NCI-H2081 (cell line): ENCODE data around the gene RAB22A.
A peak's percentile ranks its signal among the peaks of the same experiment; 100 is the strongest.
"Not testable (repeated sequence)": the region's sequence is repeated elsewhere in the genome, so short reads cannot be mapped to it uniquely, and the experiment has no call there.

Experiments used
- DNase-seq, 2 experiments: peaks; one replicate each; lab custom pipeline; 2025; lab: John Stamatoyannopoulos, UW

Gene RAB22A

DNA sequence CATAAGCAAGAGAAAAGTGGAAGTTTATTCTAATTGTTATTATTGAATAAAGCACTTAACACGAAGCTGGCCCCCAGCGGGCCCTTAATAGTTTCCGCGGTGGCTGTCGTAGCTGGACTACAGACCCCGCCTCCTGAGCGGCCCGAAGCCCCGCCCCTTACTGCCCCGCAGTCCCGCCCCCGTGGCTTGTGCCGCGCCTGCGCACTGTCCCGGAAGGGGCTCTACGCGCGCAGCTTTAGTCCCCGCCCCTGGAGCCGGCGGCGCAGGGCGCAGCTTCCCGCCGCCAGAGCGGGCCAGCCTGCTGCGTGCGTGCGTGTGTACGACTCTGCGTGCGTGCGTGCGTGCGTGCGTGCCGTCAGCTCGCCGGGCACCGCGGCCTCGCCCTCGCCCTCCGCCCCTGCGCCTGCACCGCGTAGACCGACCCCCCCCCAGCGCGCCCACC lies 79.4 kb downstream of the RAB22A start, which contains the start of gene VAPB:
Gene VAPB, plus strand, starts transcription at position 348 of the 442 bp plus-strand sequence. CDS start 231 bp downstream, outside the sequence.
- peak; percentile 92 to 94 for DNase-seq

DNA sequence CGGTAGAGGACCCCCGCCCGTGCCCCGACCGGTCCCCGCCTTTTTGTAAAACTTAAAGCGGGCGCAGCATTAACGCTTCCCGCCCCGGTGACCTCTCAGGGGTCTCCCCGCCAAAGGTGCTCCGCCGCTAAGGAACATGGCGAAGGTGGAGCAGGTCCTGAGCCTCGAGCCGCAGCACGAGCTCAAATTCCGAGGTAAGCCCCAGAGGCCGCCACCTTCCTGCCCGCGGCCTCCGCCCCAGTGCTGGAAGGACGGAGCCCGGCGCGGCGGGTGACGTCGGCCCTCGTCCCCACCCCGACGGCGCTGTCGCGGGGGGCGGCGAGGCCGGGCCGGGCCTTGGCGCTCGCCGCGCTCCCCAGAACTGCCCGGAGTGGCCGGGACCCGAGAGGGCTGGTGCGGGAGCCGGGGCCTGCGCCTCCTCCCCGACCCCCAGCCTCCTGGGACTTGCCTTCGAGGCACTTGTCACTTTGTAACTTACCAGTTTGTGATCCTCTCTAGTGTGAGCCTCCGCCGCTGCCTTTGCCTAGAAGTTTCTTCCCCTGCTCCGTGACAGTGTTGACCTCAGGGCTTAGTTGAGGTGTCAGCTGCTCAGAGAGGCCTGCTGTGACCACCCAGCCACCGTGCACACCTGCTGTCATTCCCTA lies 79.9 kb downstream of the RAB22A start:
- DNase-seq = peak; percentile 25 to 39

- no peak for DNase-seq
These were observed 80.6 kb downstream of the RAB22A start for GRCh38 chr20:58389968-58390658.

DNA sequence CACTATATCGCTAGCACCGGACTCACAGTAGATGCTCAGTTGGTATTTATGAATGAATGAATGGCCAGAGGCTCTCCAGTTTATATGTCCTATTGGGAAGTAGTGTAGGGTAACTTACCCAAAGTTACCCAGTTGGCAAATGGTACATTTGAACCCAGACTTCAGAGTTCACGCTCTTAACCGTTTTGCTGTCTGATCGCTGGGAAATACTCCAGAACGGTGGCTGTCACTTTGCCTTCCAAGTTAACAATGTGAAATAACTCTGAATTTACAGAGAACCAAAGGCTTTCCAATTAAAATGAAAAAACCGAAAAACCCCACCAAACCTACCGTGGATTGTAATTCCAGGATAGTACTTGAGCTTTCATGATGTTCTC lies 81.1 kb downstream of the RAB22A start:
- no peak for DNase-seq

DNA sequence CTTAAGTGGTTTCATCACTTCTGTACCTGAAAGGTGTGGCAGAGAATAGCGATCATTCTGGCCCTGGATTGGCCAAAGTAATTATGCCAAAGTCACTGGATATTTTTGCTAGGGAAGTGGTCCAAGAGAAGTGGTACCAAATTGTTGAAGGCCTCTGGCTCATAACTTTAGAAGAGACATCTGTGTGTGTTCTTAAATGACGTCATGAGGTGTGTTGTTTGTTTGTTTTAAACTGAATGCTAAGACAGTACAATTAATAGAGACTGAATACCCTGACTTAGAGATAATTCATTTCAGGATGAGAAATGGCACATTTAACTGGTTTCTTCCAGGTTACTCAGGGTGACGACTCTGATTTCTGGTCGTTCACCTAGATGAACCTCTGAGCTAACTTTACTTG lies 82.8 kb downstream of the RAB22A start:
- no peak for DNase-seq

DNA sequence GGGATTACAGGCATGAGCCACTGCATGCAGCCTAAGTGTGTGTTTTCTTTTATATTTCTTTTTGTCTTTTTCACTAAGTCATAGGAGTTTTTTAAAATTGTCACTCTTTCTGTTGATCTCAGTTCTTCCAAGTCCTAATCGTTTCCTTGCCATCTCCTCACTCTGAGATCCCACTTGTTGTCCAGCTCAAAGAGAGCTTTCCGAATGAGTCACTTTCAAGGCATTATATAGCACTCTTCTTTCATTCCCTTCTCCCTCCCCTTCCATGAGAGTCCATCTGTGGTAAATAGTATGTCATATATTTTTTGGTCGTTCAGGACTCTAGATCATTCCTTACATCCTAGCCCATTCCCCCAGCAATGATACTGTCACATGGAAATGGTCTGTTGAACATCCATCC lies 83.8 kb downstream of the RAB22A start:
- no peak for DNase-seq

DNA sequence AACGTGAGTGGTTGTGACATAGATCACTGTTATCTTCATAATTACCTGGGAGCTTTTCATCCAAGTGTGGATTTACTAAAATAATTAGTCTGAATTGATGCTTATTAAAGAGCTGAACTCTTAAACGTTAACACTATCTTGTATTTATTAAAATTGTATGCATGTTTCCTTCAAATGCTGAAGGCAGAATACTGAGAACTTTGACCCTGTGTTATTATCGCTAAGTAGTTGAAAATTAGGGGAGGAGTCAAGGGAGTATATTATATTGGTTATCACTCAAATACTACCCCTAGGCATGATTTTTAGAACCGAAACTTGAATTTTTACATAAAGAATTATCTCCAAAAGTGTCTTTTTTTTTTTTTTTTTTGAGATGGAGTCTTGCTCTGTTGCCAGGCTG lies 85.3 kb downstream of the RAB22A start:
- no peak for DNase-seq

DNA sequence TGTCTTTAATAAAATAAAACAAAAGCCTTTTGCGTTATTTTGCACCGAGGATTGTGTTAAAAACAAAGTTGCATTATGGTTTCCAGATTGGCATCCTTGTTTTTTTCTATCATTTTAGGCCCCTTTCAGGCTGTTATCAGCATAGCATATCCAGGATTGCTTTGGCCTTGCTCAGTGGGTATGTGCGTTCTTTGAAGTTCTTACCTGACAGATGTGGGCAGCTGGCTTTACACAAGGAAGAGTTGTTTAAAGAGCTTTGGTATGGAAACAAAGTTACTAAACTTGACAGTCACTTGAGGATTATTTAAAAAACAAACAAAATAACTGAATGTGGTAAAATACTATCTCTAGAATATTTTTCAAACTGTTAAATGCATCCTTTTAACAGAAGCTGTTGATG lies 86.1 kb downstream of the RAB22A start:
- DNase-seq = no peak

- DNase-seq = no peak
These were observed 87.9 kb downstream of the RAB22A start for GRCh38 chr20:58397429-58397828.

DNA sequence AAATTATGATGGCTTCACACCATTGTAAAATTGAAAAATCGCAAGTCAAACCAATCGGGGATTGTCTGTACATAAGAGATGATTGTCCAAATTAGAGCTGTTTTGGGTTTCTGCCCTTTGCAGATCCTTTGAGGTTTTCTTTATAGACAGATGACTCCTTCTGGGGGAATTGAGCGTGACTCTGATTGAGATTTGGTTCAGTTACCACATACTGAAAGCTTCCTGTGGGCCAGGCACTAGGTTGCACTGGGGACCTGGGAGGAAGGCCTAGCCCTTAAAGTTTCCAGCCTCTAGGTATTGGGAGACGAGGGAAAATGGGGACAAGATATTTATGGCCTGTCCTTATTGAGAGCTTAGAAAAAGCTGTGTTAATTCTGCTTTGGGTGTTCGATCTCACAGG lies 88.7 kb downstream of the RAB22A start:
- DNase-seq = no peak

DNA sequence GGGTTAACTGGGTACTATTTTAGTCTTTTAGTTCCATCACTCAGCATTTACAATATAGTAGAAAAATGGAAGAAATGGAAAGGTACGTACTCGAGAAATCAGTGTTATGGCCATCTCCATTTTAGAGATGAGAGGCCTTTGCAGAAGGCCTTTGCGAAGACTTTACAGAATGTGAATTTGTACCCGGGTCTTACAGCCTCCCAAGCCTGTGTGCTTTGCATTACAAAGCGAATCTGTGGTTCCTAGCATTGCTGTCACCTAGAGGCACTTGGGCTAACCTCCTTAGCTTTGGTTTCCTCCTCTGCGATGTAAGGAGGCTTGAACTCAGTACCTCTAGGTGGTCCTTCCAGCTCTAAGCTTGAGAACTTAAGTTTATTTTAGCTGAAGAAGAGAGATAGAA lies 90.4 kb downstream of the RAB22A start:
- DNase-seq = no peak

GRCh38 chr20:58401162-58401561 lies 91.6 kb downstream of the RAB22A start:
- DNase-seq = no peak

DNA sequence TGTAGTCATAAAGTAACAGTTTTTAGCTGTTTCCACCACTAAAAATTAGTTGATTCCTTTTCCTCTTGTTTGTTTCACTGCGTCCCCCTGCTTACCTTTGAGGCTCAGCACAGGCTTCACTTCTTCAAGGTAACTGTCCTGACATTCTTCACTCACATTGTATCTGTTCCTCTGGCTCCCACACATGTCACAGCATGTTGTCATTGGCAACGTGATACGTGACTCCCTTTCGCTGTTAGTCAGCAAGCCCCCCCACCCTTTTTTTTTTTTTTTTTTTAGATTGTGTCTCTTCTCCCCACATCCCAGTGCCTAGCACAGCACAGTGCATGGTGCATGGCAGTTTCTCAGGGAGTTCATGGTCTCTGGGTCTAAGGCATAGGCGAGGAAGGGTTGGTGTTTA lies 92.8 kb downstream of the RAB22A start:
- no peak for DNase-seq

- no peak for DNase-seq
These were observed 93.3 kb downstream of the RAB22A start for GRCh38 chr20:58402827-58403226.

GRCh38 chr20:58403272-58403671 lies 93.8 kb downstream of the RAB22A start:
- DNase-seq = no peak

DNA sequence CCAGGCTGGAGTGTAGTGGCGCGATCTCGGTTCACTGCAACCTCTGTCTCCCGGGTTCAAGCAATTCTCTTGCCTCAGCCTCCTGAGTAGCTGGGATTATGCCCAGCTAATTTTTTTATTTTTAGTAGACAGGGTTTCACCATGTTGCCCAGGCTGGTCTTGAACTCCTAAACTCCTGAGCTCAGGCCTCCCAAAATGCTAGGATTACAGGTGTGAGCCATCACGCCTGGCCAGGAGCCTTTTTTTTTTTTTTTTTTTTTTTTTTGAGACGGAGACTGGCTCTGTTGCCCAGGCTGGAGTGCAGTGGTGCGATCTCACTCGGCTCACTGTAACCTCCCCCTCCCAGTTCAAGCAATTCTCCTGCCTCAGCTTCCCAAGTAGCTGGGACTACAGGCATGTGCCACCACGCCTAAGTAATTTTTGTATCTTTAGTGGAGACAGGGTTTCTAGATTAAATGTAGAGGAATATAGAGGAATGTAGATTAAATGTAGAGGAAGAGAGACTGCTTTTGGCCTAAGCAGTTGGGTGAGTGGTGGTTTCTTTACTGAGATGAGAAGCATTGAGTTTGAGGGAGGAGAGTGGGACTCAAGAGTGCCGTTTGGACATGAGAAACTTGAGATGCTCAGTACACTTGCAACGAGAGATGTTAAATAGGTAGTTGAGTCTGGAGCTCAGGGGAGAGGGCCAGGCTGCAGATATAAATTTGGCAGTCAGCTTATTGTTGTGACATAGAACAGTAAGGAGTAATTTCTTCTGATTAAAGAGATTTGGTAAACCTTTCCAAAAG lies 96.2 kb downstream of the RAB22A start:
- DNase-seq = no peak

DNA sequence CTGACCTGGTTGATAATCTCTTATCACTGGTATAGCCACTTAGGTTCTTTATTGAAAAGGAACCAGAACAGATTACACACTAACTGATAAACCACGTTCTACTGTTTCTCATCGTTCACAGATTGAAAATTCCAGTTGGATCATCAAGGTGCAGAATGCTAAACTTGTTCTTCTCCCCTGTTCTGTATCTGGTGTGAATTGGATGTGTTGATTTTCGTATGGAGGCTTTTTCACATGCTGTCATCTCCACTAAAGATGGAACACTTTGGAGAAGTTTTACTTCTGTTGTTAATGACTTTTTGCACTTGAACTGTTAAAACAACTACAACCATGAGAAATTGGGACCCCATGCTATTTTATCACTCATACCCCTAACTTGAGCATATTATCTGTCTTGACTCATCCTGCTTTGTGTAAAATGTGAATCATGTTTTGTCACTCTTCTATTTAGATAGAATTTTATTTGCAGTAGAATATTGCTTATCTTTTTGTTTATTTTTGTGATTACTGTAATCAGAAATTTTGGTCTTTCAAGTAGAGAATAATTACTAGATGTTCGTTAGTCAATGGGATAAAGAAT lies 97.0 kb downstream of the RAB22A start:
- DNase-seq = no peak

DNA sequence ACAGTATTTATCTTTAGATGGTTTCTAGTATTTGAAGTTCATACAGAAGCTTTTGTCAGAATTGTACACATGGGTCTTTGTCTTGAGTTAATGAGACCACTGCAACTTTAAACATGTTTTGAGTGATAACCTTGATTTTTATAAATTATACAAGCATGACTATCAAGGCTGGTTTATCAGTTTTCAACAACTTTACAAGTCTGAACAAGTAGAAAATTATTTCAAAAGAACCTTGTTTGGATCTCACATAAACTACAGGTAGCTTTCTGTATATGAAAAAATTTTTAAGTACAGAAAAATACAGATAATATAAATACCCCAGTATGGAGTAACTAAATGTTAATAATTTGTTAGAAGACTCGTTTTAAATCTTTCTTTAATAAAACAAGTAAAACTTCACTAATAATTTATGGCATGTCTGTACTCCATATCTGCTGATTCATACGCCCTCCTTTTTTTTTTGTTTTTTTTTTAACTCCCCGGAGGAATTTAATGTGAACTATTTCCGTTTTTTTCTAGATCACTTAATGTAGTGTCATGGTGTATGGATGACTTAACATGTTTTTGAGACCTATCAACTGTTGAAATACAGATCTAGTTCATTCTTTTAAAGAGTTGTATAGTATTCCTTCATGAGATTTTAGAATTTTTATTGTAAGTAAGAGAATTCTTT lies 97.8 kb downstream of the RAB22A start:
- DNase-seq = no peak

GRCh38 chr20:58407966-58408557 lies 98.5 kb downstream of the RAB22A start:
- no peak for DNase-seq

DNA sequence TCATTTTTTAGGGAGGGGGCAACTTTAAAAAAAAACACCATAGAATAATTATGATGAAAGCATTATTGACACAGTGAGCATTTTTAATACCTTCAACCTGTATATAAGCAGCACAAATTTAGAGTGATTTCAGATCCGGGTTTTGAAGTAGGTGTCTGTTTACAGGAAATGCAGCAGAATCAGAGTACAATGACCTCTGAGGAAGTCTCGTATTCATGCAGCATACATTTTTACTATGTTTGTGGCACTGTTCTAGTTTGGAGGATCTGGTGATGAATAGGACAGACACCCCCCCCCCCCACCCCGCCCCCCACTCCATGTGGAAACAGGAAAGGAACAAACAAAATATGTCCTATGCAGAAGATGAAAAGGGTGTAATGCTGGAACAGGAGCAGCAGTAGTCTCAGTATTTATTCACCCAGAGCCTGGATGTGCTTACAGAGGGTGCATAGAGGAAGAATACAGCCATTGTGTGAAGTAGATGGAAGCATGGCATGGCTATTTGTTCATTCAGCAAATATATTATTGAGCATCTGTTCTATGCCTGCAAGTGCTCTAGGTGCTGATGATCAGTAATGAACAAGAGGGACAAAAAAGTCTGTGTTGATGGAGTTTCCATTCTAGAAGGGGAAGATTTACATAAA lies 99.2 kb downstream of the RAB22A start:
- DNase-seq = peak in 1 of 2 experiments; percentile 6

GRCh38 chr20:58414216-58414615 lies 104.7 kb downstream of the RAB22A start:
- DNase-seq = not testable (repeated sequence)
